Activated CD8-positive, alpha-beta memory T cell treated with anti-CD3 and anti-CD28 coated beads for 48 hours (primary cell): ENCODE results near the gene WDR7.

Experiments
- DNase-seq, 3 experiments: peaks; one replicate each; pipeline ENCODE4 v3.0.0-alpha.2; 2020; ENCODE audit warnings: low read depth in 2 of 3, low spot score in 2 of 3

WDR7 gene

DNA sequence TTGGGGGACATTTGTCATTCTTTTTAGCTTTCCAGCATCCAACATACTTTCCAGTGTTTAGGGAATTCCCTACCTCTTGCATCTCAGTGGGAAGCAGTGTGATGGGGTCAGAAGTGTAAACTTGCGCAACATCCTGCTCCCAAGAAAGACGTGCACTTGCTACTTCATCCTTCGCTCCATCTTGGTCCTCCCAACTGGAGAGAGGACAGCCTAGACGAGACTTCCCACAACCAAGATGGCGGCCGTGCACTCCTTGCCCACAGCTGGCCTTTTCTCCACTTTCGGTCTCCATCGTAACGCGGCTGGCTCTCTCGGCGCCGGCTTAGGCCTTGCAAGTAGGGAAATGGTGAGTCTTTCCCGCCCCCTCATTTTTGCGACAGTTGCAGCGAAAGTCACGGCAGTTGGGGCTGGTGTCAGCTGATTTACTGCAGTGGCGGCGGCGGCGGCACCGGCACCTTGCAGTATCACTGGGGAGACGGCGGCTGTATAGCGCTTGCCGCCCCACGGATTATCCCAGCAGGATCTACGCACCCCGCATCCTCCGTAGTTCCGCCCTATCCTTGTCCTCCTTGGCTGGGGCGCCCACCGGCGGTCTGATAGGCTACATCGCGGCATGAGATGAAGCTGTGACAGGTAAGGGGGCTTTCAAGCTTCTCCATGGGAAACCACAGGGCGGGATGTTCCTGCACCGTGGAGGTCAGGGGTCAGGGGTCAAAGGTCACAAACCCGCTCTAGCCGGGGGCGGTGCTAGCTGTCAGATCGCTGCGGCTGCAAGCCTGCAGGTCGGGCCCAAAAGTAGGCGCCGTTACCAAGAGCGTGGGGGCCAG, at the start of gene WDR7:
Gene WDR7, plus strand, starts transcription at position 416 of the 827 bp plus-strand sequence. CDS start 21,157 bp downstream, outside the sequence.
- DNase-seq = peak; percentile 69 to 90 (median 85)

DNA sequence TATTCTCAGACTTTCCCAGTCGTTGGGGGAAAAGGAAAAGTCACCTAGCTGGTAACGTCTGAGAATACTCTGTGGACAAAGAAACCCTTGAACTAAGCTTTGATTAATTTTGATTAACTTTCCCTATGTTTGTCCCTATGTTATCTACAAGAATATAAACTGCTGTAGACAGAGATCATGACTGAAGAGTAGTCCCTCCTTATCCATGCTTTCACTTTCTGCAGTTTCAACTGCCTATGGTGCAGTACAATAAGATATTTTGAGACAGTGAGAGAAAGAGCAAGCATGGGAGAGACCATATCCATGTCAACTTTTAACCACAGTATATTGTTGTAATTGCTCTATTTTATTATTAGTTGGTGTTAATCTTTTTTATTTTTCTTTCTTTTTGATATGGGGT, 44.5 kb upstream of the WDR7 start:
- no peak for DNase-seq

DNA sequence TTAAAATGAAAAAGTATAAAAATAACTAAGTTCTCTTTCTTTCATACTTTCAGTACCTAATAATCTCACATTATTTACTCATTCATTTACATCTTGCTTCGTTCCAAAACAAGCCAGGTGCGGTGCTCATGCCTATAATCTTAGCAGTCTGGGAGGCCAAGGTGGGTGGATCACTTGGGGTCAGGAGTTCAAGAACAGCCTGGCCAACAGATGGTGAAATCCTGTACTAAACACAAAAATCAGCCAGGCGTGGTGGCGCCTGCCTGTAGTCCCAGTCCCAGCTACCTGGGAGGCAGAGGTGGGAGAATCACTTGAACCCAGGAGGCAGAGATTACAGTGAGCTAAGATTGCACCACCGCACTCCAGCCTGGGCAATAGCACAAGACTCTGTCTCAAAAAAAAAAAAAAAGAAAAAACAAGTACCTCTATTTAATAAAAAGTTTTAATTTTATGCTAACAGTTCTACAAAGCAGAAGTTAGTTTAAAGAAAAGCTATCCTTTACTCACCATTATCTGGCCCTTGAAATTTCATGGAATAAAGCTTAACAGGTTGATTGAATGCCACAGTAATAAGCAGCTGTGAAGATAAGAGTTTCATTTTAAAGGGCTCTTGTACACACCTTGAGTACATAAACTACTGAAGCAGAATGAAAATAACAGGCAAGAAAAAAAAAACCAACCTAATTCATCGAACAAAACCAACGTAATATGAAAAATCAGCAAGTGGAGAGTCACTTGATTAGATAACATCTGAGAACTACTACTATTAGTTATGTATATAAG, 35.2 kb upstream of the WDR7 start:
- DNase-seq = no peak

DNA sequence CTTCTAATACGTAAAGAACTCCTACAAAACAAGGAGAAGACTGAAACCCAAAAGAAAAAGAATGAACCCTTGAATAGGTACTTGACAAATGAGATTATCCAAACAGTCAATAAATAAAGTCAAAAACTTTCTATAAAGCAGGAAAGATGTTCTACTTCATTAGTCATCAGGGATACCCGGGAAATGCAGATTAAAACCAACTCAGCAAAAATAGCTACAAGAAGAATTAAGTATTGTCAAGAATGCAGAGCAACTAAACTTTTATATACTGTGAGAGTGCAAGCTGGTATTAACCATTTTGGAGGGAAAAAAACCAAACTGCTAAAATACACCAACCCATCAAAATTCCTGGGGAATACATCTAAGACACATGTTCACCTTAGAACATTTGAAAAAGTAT, 23.2 kb upstream of the WDR7 start:
- DNase-seq = no peak

DNA sequence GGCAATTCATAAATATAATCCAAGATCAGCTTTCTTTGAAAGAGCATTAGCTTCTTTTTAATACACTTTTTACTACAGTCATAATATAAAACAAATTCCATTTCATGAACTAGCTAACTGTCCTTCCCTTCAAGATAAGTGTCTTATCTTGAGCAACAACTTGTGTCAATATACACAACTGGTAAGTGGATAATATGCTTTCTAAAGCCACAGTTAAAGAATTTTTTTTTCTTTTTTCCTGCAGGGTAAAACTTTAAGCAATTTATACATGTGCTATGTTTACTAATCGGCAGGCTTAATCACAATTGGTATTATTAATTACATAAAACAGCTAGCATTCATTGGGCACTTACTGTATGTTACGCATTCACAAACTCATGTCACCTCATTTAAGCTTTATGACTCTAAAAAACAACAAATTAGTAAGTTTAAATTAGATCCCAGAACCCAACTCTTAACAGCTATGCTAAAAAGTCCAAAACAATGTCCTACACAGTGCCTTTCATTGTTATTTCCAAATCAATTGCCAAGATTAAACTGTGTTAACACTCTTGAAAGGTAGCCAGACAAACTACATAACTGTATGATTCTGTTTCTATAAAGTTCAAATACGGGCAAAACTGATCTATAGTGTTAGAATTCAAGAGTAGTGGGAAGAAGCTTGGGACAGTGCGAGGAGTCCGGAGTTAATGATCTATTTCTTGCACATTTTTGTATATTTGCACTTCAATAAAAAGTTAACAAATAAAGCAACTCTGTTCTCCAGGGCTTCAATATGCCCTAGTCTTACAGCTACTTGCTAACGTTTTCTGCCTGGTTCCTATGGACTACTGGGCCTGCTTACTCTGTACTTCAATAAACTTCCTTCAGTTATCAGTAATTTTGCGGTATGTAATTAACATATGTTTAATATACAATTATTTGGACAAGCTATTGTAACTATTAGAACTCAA, 18.8 kb upstream of the WDR7 start:
- DNase-seq = no peak

DNA sequence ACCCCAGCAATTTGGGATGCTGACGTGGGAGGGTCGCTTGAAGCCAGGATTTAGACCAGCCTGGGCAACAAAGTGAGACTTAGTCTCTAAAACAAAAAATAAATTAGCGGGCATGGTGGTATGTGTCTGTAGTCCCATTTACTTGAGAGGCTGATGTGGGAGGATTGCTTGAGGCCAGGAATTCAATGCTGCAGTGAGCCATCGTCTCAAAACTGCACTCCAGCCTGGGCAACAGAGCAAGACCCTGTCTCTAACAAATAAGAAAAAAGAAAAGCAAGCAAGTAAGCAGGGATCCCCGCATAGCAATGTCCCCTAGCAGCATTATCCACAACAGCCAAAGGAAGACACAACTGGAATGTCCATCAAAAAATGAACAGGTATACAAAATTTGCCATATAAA, 16.2 kb upstream of the WDR7 start:
- no peak for DNase-seq

DNA sequence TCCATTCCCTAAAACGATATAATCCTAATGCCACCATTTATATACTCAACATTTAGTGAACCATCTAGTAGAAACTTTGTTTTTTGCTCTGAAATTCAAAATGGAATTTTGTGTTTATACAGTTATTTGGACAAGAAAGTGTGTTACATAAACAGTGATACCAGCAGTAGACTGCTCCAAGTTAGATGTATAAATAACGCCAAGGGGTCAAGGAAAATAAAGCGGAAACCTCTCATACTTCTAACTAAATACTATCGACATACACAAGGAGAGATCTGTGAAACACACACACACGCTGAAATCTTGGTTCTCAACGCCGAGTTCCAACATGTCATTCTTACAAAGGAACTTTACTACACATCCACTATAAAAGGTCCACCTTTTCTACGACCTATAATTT, 14.0 kb upstream of the WDR7 start:
- DNase-seq = no peak

DNA sequence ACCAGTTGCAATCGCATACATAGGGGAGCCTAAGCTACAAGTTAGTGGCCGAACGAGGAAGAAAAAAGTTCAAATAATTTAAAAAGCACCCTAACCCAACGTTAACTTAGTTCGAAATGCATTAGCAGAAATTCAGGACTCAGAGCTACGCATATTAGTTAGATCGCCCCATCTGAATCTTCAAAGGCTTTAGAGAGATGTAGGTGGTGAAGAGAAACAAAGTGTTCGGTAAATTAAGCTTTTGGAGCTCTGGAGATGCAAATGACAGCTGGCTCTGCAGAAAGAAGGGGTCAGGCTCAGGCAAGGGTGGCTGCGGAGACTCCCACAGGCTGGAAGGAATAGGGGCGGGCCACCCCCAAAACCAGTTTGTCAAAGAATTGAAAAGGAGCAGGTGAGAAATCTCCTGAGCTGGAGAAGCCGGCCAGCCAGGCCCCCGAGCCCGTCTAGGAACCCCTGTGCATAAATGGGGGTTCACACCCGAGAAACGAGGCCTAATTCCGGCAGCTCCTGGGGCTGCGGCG, 13.4 kb upstream of the WDR7 start:
- DNase-seq = no peak

DNA sequence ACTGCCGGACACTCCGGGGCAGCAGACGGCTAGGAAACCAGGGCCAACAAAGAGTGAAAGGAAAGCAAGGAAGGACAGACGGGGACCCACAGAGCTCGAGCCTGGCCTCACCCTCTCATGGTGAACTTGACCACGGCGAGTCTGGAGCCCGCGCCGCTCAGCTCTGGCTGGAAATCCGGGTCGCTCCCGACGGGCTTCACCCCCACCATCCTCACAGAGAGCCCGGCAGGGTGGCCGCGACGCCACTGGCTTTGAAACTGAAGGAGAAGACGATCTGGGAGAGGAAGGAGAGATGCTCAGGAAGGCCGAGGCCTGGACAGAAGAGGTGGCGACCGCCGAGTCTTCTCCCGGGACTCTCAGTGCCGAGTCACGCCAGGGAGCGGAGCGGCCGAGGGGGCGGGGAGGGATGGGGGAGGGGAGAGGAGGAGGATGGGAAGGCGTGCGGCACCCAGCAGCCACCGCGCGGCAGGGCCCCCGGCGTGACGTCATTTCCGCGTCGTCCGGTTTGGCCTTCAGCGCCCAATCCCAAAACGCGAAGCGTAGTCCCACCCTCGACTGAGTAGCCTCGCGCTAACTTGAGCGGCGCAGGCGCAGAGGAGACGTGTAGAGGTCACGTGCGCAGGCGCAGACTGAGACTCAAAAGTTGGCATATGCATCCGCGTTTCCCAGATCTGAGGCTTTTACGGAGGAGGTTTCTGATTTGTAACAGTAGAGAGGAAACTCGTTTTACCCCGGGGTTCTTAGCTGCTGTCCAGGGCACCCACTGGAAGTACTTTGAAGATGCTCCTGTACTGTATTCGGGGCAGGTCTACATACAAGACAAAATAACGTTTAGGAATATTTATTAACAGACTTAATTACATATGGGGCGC, 12.7 kb upstream of the WDR7 start, which contains the start of gene TXNL1:
Gene TXNL1, minus strand, starts transcription at position 361 of the 872 bp plus-strand sequence. Its CDS starts 152 bp downstream, at position 209.
- DNase-seq = peak; percentile 91 to 98 (median 98)

DNA sequence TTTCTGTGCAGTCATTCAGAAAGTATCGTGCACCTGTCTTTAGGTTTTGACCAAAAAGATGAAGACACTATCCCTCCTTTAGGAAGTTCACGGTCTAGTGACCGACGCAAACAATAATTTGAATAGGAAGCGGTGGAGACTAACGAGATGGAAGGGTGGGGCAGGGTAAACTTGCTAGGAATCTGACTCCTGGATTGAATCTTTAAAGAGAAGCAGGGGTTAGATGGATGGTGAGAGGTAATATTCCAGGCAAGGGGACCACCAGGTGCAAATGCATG, 12.1 kb upstream of the WDR7 start:
- no peak for DNase-seq

DNA sequence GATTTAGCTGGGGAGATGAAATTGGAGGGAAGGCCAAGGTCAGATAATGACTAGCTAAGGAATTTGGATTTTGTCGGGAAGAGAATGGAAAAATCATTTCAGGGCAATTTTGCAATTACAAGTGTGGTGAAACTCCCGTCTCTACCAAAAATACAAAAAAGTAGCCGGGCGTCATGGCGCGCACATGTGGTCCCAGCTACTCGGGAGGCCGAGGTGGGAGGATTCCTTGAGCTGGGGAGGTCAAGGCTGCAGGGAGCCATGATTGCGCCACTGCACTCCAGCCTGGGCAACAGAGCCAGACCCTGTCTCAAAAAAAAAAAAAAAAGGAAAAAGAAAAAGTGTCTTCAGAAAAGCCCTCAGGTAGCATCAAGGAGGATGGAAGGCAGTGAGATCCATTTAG, 11.6 kb upstream of the WDR7 start:
- DNase-seq = no peak

DNA sequence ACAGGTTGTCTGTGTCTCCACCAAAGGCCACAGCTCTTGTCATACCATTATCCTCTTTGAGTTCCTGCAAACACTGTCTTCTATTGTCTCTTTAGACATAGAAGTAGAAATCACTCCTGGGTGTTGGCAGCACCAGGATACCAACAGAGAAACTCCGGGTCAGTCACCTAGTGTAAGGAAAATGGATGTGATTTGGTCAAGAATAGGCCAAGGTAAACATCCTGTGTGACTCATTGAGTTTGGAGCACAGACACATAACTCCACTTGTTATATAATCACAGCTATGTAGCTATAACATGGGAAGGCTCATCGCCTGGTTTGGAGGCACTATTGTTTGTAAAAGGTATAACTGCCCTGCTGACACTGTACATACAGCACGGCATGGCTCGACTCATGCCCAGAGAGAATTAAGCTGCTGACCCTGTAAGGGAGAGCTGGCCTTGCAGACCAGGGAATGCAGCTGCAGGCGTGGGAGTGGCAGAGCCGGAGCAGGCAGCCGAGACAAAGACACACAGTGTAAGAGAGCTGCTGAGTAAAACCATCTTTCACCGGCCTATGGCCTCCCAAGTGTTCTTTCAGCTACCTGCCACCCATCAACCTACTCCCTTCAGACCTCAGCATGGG, 9.3 kb upstream of the WDR7 start:
- no peak for DNase-seq

DNA sequence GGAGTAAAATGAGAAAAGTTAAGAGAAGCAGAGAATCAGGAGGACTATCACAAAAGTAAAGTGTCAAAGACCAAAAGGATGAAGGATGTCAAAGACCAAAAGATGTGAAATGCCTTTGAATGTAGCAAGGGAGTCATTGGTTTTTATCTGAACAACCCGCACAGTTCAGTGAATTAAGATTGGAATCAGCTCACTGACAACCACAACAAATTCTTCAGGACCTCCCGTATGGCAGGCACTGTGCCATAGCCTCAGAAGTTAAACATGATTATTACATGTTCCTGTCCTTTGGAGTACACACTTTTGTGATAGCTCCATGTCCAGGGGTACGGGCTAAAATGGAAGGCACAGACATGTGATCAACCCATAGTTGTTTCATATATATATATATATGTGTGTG, 7.8 kb upstream of the WDR7 start:
- DNase-seq = no peak

DNA sequence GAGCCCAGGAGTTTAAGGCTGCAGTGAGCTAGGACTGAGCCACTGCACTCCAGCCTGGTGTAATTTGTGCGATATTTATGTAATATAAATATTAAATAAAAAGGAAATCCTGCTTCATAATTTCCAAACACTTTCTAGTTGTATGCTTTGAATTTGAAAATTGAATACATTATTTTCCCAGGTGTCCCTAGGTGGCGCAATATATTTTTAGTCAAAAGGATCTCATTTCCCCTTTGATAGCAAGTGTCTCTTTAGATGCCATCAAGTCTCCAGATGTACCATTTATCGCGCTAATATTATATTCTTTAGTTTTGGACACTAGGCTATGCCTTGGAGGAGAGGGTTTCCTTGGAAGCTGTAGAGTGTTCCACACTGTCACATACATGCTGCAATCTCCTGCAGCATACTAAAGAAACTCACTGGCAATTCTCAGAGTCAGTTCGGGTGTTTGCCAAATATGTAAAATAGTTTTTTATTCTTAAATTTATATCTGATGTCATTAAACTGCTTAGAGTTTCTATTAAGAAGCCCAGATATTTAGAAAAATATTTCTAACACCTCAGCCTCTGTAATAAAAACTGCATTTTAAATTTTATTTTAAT, 5.6 kb upstream of the WDR7 start:
- no peak for DNase-seq

DNA sequence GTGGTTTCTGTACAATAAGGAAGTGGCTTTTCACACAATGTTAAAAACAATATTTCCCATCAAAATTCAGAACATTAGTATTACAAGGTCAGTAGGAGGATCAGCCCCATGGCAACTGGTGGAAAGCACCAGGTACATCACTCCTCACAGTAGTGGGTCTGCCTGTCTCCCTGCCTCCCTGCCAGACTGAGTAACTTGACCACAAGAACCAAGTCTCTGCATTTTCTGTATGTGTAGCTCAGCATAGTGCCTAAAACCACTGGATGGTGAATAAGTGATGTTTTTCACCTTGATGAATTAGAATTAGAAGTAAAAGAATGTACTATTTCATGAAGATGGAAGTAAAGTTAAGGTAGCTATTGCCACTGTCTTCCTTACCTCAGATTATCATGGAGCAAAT, 4.1 kb upstream of the WDR7 start:
- DNase-seq = no peak

DNA sequence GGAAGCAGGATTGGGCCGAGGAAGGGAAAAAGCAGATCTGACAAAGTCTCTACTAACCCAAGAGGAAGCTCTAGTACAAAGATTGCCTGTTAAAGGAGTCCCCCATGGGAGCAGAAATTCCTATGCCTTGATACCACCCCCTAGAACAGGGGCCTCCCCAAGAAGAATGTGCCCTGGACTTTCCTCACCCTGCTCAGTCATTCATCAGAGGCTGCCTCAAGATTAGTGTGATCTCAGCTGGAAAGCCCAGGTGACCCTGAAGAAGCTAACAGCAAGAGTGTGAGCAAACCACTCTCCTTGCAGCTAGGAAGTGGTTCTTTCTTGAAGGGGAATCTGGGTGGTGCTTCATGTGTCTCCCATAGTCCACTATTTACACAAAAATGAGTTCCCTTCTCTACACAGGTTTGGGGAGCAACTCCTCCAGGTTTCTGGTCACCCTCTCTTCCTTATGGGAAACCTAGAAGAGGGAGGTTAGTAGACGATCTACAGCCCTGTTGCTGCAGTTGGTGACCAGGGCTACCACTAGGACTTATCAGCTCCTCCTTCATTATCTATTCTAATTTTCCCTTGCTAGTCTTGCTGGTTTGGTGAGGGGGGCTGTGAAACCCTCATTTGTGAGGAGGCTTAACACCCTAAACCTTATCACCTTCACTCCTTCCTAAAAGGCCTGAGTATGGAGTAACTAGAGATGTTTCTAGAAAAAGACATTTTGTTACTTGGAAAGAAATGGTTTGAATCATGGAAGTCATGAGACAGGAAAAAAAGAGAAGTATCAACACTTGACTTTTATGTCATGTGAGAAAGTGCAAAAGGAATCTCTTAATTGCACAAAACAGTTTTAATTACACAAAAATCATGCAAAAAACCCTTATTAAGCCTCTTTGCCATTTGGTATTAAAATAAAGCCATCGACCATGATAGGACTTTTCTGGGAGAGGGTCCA, 2.9 kb upstream of the WDR7 start:
- DNase-seq = no peak

DNA sequence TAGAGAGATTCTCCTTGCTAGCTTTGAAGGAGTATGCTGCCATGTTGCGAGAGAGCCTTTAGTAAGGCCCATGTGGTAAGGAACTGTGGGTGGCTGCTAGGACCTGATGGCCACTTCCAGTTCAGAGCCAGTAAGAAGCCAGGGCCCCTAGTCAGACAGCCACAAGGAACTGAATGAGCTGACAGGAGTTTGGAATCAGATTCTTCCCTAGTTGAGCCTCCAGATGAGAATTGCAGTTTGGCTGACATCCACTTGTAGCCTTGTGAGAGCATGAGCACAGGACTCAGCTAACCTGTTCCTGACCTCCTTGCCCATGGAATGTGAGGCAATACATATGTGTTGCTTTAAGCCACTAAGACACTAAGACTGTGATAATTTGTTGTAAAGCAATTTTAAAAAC, 1.2 kb upstream of the WDR7 start:
- DNase-seq = no peak

DNA sequence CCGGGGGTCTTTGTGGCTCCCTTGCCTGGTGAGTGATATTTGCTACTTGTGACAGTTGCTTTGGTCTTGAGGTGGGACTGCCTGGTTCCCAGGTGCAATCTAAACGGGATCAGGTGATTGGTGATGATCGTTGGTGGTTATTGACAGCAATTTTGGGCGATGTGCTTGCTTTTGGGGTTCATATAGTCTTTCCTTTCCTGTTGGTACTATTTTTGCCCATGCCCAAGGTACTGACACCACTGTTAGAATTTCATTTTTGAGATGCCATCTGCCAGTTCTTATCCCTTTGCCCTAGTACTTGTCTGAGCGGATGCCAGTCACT, 573 bp downstream of the WDR7 start:
- no peak for DNase-seq
